ENCODE results near the gene RMND5B. TPM values are rescaled to one million over a fixed set of nuclear protein-coding genes. Genes with fewer than 3 reads are reported as not detected.

Gene RMND5B
- total and polyA plus RNA-seq, 2 of the 13 experiments (the other 11 are each of a cell fraction or from before 2014, with no cell fraction given): 18.6 to 20.4 TPM

- TF ChIP-seq ZNF83 (CRISPR knock-in tag; IDR thresholded peaks at IDR 0.05; ENCODE audit: borderline replicate concordance) (0 out of 2 replicates have a peak, but pooled peaks have one; percentile 76), SP2 (CRISPR knock-in tag; IDR thresholded peaks at IDR 0.05) (peak; percentile 69), ZMAT3 (CRISPR knock-in tag; conservative IDR thresholded peaks at IDR 0.05) (peak; percentile 71; the same call in 1 of the 2 replicates), PAX8 (CRISPR knock-in tag; IDR thresholded peaks at IDR 0.05; ENCODE audit: borderline replicate concordance) (no peak), FOXJ3 (CRISPR knock-in tag; IDR thresholded peaks at IDR 0.05; ENCODE audit: borderline replicate concordance) (no peak), ZNF205 (CRISPR knock-in tag; IDR thresholded peaks at IDR 0.05) (no peak), PHF20 (CRISPR knock-in tag; IDR thresholded peaks at IDR 0.05) (peak; percentile 93), ZNF772 (CRISPR knock-in tag; IDR thresholded peaks at IDR 0.05) (no peak), ETV5 (CRISPR knock-in tag; IDR thresholded peaks at IDR 0.05; ENCODE audit: borderline replicate concordance) (peak; percentile 19; the same call in 1 of the 2 replicates), POLR2AphosphoS5 (IDR thresholded peaks at IDR 0.05; ENCODE audit: low read depth, low read length) (peak; percentile 49; the same call in 1 of the 2 replicates), CEBPZ (IDR thresholded peaks at IDR 0.05; ENCODE audit: low read length) (no peak), SYNCRIP (IDR thresholded peaks at IDR 0.05; ENCODE audit: insufficient read depth, low read depth, low read length) (no peak), THAP11 (CRISPR knock-in tag; IDR thresholded peaks at IDR 0.05) (peak; percentile 92), ZNF34 (CRISPR knock-in tag; IDR thresholded peaks at IDR 0.05; ENCODE audit: borderline replicate concordance) (no peak; the same call in 1 of the 2 replicates), HOXA7 (CRISPR knock-in tag; IDR thresholded peaks at IDR 0.05) (no peak), TBX2 (CRISPR knock-in tag; IDR thresholded peaks at IDR 0.05; ENCODE audit: borderline replicate concordance) (no peak), ZNF17 (CRISPR knock-in tag; IDR thresholded peaks at IDR 0.05) (no peak), ZNF567 (CRISPR knock-in tag; IDR thresholded peaks at IDR 0.05; ENCODE audit: borderline replicate concordance) (peak; percentile 80; the same call in 1 of the 2 replicates), SMC3 (IDR thresholded peaks at IDR 0.05; ENCODE audit: low read length) (no peak), PAF1 (CRISPR knock-in tag; IDR thresholded peaks at IDR 0.05) (no peak), SP4 (CRISPR knock-in tag; IDR thresholded peaks at IDR 0.05) (peak; percentile 98), RBFOX2 (IDR thresholded peaks at IDR 0.05; ENCODE audit: low read depth, low read length) (peak; percentile 76), TERF1 (CRISPR knock-in tag; IDR thresholded peaks at IDR 0.05) (no peak), HCFC1 (IDR thresholded peaks at IDR 0.05; ENCODE audit: low read depth, low read length) (peak; percentile 57), ZNF256 (CRISPR knock-in tag; conservative IDR thresholded peaks at IDR 0.05) (no peak), ISX (CRISPR knock-in tag; conservative IDR thresholded peaks at IDR 0.05) (no peak), YEATS2 (CRISPR knock-in tag; IDR thresholded peaks at IDR 0.05; ENCODE audit: borderline replicate concordance) (peak; percentile 82; the same call in 1 of the 2 replicates), IRF2 (CRISPR knock-in tag; IDR thresholded peaks at IDR 0.05) (peak; percentile 81; the same call in 1 of the 2 replicates)
Observed at GRCh38 chr5:178153530-178154340, 22.9 kb downstream of the RMND5B start, which contains the start of gene NHP2 (continued).

Measured in HepG2 (cell line).